GM12865 (cell line): ENCODE data around the gene MAD1L1.
"Not testable (repeated sequence)": the region's sequence is repeated elsewhere in the genome, so short reads cannot be mapped to it uniquely, and the experiment has no call there.

Source experiments
- DNase-seq: peaks from one replicate; pipeline ENCODE4 v3.0.0; 2010; ENCODE audit warnings: low read depth
- H3K4me3 ChIP-seq: 2 replicates; pipeline ENCODE4 v1.5.1; 2011; ENCODE audit warnings: mild to moderate bottlenecking, low read depth, low read length, control low read depth
- TF ChIP-seq, protein P1 (sequence below): IDR thresholded peaks from 2 replicates; pipeline ENCODE4 v1.5.1; 2011; ENCODE audit warnings: low read length, control low read depth, low read depth, inconsistent platforms; ENCODE audit not compliant: insufficient read depth; ENCODE audit errors: missing control alignments

The MAD1L1 gene

DNA sequence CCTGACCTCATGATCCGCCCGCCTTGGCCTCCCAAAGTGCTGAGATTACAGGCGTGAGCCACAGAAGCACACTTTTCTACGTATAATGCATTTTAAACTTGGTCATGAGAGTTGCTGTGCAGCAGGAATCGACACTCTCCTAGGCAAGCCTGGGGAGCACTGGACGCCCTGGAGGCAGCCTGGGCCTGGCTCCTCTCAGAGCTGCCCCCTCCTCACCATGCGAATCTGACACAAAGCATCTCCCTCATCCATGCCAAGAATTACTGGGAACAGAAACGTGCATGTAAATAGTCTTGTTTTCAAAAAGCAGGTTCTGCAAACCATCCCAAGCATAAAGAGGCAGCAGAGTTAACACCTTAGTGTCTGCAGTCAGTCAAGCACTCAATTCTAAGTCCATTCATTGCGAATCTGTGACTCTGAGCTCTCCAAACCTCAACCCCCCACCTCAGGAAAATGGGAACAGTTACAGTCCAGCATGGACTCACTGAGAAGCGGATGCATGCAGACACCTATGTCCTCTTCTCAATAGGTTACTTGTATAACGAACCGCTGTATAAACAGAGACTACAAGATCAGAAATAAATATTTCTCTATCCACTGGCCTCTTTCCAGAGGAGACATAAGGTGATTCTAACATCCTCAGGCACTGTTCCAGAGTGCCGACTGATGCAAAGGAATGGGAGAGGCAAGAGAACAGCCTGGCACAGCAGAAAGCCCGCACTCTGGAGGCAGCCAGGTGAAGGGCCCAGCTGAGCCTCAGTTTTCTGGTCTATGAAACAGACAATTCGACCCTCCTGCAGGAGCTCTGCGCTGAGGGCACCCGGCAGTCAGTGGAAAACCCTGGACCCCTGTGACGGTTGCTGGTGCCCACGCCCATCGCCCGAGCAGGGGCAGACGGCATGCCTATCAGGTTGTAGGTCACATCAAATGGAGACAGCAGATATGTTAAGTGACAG, 68.9 kb downstream of the MAD1L1 start:
- TF ChIP-seq, protein P1, sequence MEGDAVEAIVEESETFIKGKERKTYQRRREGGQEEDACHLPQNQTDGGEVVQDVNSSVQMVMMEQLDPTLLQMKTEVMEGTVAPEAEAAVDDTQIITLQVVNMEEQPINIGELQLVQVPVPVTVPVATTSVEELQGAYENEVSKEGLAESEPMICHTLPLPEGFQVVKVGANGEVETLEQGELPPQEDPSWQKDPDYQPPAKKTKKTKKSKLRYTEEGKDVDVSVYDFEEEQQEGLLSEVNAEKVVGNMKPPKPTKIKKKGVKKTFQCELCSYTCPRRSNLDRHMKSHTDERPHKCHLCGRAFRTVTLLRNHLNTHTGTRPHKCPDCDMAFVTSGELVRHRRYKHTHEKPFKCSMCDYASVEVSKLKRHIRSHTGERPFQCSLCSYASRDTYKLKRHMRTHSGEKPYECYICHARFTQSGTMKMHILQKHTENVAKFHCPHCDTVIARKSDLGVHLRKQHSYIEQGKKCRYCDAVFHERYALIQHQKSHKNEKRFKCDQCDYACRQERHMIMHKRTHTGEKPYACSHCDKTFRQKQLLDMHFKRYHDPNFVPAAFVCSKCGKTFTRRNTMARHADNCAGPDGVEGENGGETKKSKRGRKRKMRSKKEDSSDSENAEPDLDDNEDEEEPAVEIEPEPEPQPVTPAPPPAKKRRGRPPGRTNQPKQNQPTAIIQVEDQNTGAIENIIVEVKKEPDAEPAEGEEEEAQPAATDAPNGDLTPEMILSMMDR = no peak
- no peak for DNase-seq
- no peak overlapping the region for H3K4me3 ChIP-seq

DNA sequence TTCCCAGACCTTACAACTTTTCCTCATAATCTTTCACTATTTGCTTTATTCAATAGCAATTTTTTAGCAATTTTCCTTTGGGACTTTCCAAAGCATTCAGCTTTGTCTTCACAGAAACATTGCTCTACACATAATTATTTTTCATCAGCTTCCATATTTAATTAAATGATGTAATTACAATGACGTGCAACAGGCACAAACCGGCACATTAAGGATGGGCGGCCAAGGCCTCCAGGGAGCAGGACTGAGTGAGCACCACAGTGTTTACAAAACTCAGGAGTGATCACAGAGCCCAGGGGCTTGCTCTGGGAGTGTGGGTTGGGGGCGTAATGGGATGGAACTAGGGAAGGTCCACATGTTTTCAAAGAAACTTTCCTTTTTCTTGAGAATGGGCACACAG, 69.8 kb downstream of the MAD1L1 start:
- no peak overlapping the region for H3K4me3 ChIP-seq
- TF ChIP-seq, protein P1 = no peak
- DNase-seq = no peak

DNA sequence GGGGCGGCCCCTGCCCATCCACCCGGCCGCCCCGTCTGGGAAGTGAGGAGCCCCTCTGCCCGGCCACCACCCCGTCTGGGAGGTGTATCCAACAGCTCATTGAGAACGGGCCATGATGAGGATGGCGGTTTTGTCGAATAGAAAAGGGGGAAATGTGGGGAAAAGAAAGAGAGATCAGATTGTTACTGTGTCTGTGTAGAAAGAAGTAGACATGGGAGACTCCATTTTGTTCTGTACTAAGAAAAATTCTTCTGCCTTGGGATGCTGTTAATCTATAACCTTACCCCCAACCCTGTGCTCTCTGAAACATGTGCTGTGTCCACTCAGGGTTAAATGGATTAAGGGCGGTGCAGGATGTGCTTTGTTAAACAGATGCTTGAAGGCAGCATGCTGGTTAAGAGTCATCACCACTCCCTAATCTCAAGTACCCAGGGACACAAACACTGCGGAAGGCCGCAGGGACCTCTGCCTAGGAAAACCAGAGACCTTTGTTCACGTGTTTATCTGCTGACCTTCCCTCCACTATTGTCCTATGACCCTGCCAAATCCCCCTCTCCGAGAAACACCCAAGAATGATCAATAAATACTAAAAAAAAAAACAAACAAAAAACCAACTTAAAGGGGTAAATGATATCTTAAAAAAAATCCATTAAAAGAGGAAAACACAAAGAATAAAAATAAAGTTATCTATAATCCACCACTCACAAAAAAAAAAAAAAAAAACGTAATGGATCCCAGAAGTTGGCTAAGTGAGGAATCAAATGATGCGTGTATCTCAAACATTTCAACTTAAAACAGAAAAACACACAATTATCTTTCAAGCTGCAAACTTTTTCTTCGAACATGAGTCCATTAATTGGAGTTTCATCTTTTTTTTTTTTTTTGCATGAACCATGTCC, 70.5 kb downstream of the MAD1L1 start:
- H3K4me3 ChIP-seq = not testable (repeated sequence)

DNA sequence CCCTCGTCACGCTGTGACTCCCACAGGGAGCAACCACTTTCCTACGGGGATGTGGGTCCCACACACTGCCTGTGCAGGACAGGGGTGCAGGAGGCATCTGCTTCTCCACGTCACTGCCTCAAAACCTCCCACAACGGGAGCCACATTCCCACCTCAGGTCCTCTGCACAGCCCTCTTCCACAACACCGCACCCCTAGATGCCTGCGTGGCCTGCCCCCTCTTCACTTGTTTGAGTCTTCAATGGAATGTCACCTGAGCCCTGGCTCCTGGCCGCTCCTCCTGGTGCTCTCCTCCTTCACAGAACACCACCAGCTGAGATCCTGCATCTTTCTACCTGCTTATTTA, 73.6 kb downstream of the MAD1L1 start:
- H3K4me3 ChIP-seq = no peak overlapping the region
- DNase-seq = no peak
- TF ChIP-seq, protein P1 = no peak

More for the DNA sequence above, 70.5 kb downstream of the MAD1L1 start:
- DNase-seq = not testable (repeated sequence)

DNA sequence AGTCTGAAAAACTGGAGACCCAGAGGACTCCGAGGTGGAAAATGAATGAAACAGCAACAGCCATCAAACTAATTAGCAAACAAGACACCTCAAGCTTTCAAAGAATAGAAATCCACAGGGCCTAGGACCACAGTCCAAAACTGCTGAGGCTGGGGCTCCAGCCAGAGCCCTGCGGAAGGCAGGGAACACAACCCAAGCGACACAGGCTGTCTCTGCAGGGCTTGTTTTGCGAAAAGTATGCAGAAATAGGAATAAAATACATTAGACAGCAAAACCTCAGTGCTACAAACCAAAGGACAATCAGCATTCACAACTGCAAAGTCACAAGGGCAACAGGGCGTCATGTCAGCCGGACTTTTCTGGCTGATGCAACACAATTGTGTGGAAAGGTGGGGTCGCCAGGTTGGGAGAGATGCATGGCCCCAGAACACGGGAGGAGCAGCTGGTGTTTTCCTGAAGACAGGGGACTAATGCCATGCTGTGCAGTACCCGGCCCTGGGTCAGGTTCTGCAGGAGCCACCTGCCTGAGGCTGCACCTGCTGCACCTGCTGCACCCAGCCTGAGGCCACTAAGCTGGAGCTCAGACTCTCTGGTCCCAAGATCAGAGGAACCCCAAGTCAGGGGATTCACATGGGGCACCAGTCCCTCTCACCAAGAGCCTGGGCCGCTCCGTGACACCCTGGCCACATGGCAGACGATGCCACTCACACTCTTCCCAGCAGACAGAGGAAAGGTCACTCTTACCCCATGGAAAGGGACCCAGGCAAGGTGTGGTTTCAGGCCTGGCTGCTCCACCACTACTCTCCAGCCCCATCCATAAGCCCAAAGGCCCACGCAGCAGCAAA, 74.2 kb downstream of the MAD1L1 start:
- no peak for DNase-seq
- H3K4me3 ChIP-seq = no peak overlapping the region
- TF ChIP-seq, protein P1 = no peak

DNA sequence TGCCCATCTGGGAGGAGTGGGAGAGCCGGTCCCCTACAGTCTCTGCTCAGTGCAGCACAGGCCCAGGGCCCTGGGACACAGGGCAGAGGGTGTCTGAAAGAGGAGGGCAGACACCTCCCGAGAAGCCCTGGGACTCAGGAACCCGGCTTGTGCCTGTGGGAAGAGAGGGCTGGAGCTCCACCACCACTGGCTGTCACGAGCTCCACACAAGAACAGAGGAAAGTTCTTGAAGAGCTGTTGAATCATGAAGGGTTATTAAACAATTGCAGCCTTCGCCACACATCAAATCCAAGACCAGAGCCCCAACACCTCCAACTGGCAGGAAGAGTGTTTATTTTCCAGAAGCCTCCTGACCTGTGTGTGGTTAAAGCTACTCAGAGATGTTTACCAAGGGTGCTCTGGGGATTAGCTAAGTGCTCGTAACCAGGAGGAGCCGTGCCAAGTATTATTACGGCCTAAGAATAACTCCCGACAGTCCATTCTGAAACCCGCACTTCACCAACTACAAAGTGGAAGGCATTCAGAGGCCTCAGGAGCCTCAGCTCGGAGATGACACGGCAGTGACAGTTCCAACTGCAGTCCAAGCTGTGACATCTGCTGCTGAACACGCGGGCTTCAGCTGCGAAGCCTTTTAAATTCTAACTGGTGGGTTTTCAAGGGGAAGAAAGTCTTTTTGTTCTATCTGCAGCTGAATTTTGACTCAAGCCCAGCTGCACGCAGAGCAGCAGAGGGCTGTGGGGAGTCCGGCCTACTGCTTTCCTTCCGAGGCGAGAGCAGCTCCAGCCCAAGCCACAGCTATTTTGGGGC, 75.1 kb downstream of the MAD1L1 start:
- TF ChIP-seq, protein P1 = no peak
- no peak for DNase-seq
- no peak overlapping the region for H3K4me3 ChIP-seq
